GM18498 (cell line): Measurements from ENCODE around the gene CRYGA.
"Not testable (repeated sequence)": the region's sequence is repeated elsewhere in the genome, so short reads cannot be mapped to it uniquely, and the experiment has no call there.

Experiments
- ATAC-seq: cut with Tn5 transposase; IDR thresholded peaks from one replicate; pipeline ENCODE4 v1.9.1; 2021; ENCODE audit warnings: mild to moderate bottlenecking, moderate library complexity; ENCODE audit not compliant: unreplicated experiment

Gene CRYGA

GRCh38 chr2:208164951-208165755 is 1.8 kb upstream of the CRYGA start:
- ATAC-seq: no peak

GRCh38 chr2:208156439-208156838 is 7.0 kb downstream of the CRYGA start:
- ATAC-seq: no peak

GRCh38 chr2:208153156-208153555 is 10.2 kb downstream of the CRYGA start:
- no peak for ATAC-seq

GRCh38 chr2:208150956-208151355 is 12.4 kb downstream of the CRYGA start:
- ATAC-seq: no peak

- no peak for ATAC-seq
Measured at GRCh38 chr2:208150094-208150493, 13.3 kb downstream of the CRYGA start.

- ATAC-seq: no peak
Measured at GRCh38 chr2:208148803-208149202, 14.6 kb downstream of the CRYGA start.

GRCh38 chr2:208147759-208148158 is 15.6 kb downstream of the CRYGA start:
- no peak for ATAC-seq

- no peak for ATAC-seq
Measured at GRCh38 chr2:208147008-208147407, 16.4 kb downstream of the CRYGA start.

- no peak for ATAC-seq
Measured at GRCh38 chr2:208146006-208146405, 17.4 kb downstream of the CRYGA start, which contains the start of gene CRYGB. Gene CRYGB (minus strand): TSS chr2:208146158. CDS start chr2:208146120, 38 bp downstream.

- no peak for ATAC-seq
Measured at GRCh38 chr2:208142925-208143799, 20.2 kb downstream of the CRYGA start.

- ATAC-seq: no peak
Measured at GRCh38 chr2:208142240-208142924, 21.0 kb downstream of the CRYGA start.

- ATAC-seq: no peak
Measured at GRCh38 chr2:208139447-208139846, 23.9 kb downstream of the CRYGA start.

- ATAC-seq: not testable (repeated sequence)
Measured at GRCh38 chr2:208138334-208138733, 25.1 kb downstream of the CRYGA start.

- ATAC-seq: no peak
Measured at GRCh38 chr2:208136716-208137094, 26.7 kb downstream of the CRYGA start.

GRCh38 chr2:208135794-208136715 is 27.3 kb downstream of the CRYGA start:
- no peak for ATAC-seq

- ATAC-seq: peak; percentile 62
Measured at GRCh38 chr2:208134928-208135586, 28.3 kb downstream of the CRYGA start.

GRCh38 chr2:208130712-208131110 is 32.7 kb downstream of the CRYGA start:
- ATAC-seq: no peak

- ATAC-seq: no peak
Measured at GRCh38 chr2:208129744-208130711, 33.4 kb downstream of the CRYGA start, which contains the start of gene CRYGC. Gene CRYGC (minus strand): TSS chr2:208129828. CDS start chr2:208129792, 36 bp downstream.
